Cardiac septum (tissue), 1 donor: ENCODE results near the gene C1QTNF1. TPM values are rescaled to one million over a fixed set of nuclear protein-coding genes. Genes with fewer than 3 reads are reported as not detected.

ENCODE experiments used
- DNase-seq: peaks from one replicate; pipeline ENCODE4 v3.0.0-alpha.2; 2020; ENCODE audit warnings: low spot score
- intact Hi-C: fragments of 100-400 bp; cut with DNase I; formaldehyde crosslinking; loops from one replicate; pipeline ENCODE4 v1.14.0; 2022
- total RNA-seq: library from RNA; stranded (reverse); fragmentation: NEBNext Ultra II Directional; extraction: Animal tissue kit (Norgen Biotek cat#: 25700); gene quantifications from one replicate; pipeline ENCODE4 v1.2.1, GENCODE V29; 2021
- donor health status: DM: no; HTN: no; CAD: no.

The C1QTNF1 gene
- total RNA-seq, 1 donor from 2014 or later, result 92.9 TPM

- intact Hi-C loops, result loop anchor here (2.0 to 5.0 kb wide), 2 partner anchors 34 to 36 kb away; no protein-coding TSS in a partner anchor
- DNase-seq, result no peak
Measured at GRCh38 chr17:79046197-79046915, 22.4 kb downstream of the C1QTNF1 start.

GRCh38 chr17:79046916-79047280 is 22.9 kb downstream of the C1QTNF1 start:
- intact Hi-C loops, result loop anchor here (2.0 to 5.0 kb wide), 2 partner anchors 35 to 36 kb away; no protein-coding TSS in a partner anchor
- no peak for DNase-seq

- intact Hi-C loops, result loop anchor here (2.0 to 5.0 kb wide), 2 partner anchors 35 kb away; no protein-coding TSS in a partner anchor
- DNase-seq, result no peak
Measured at GRCh38 chr17:79047291-79047920, 23.4 kb downstream of the C1QTNF1 start.

GRCh38 chr17:79047923-79048825 is 24.2 kb downstream of the C1QTNF1 start:
- DNase-seq, result no peak
- intact Hi-C loops, result loop anchor here (2.0 to 5.0 kb wide), 2 partner anchors 35 to 36 kb away; no protein-coding TSS in a partner anchor

GRCh38 chr17:79048826-79049755 is 25.1 kb downstream of the C1QTNF1 start:
- intact Hi-C loops, result loop anchor here (5.0 kb wide), 1 partner anchor 37 kb away; no protein-coding TSS in a partner anchor
- DNase-seq, result no peak

GRCh38 chr17:79049821-79050220 is 25.9 kb downstream of the C1QTNF1 start:
- intact Hi-C loops, result loop anchor here (5.0 kb wide), 1 partner anchor 38 kb away; no protein-coding TSS in a partner anchor
- DNase-seq, result no peak

GRCh38 chr17:79050551-79050950 is 26.6 kb downstream of the C1QTNF1 start:
- intact Hi-C loops, result no loop called here
- DNase-seq, result no peak

- no peak for DNase-seq
- intact Hi-C loops, result no loop called here
Measured at GRCh38 chr17:79051306-79051705, 27.3 kb downstream of the C1QTNF1 start.

GRCh38 chr17:79052131-79052530 is 28.2 kb downstream of the C1QTNF1 start:
- intact Hi-C loops, result no loop called here
- no peak for DNase-seq

GRCh38 chr17:79053251-79053925 is 29.4 kb downstream of the C1QTNF1 start:
- DNase-seq, result no peak
- intact Hi-C loops, result no loop called here

GRCh38 chr17:79054200-79054960 is 30.4 kb downstream of the C1QTNF1 start:
- intact Hi-C loops, result no loop called here
- DNase-seq, result peak; percentile 3

GRCh38 chr17:79055197-79055596 is 31.2 kb downstream of the C1QTNF1 start:
- intact Hi-C loops, result no loop called here
- DNase-seq, result no peak

- intact Hi-C loops, result no loop called here
- peak; percentile 39 for DNase-seq
Measured at GRCh38 chr17:79057737-79058385, 33.9 kb downstream of the C1QTNF1 start.

GRCh38 chr17:79062691-79063090 is 38.7 kb downstream of the C1QTNF1 start:
- peak; percentile 5 for DNase-seq
- intact Hi-C loops, result no loop called here

GRCh38 chr17:79064026-79064425 is 40.1 kb downstream of the C1QTNF1 start:
- DNase-seq, result peak; percentile 38
- intact Hi-C loops, result no loop called here

GRCh38 chr17:79065105-79065670 is 41.2 kb downstream of the C1QTNF1 start:
- no peak for DNase-seq
- intact Hi-C loops, result no loop called here

- peak; percentile 38 for DNase-seq
- intact Hi-C loops, result no loop called here
Measured at GRCh38 chr17:79066963-79067362, 43.0 kb downstream of the C1QTNF1 start.
